Mononuclear cell (primary cell): Measurements from ENCODE around the gene NLRP5. TPM values are rescaled to one million over a fixed set of nuclear protein-coding genes. Genes with fewer than 3 reads are reported as not detected.

Experiments used
- total RNA-seq: library from RNA; depleted of rRNA; stranded (reverse); fragments of >200 nt; gene quantifications from one replicate; pipeline ENCODE4 v1.2.3, GENCODE V29; 2012

NLRP5 gene
- total RNA-seq, 1 donor: not detected

Other genes starting within 250 kb of the NLRP5 start
- not detected for gene NLRP9, start 248.4 kb upstream of the NLRP5 start, total RNA-seq
- gene RFPL4A, start 227.7 kb upstream of the NLRP5 start, total RNA-seq: not detected
- not detected for gene RFPL4AL1, start 217.7 kb upstream of the NLRP5 start, total RNA-seq
- gene NLRP11, start 154.8 kb upstream of the NLRP5 start, total RNA-seq: under 0.01 TPM
- not detected for gene NLRP4, start 150.2 kb upstream of the NLRP5 start, total RNA-seq
- gene NLRP13, start 54.4 kb upstream of the NLRP5 start, total RNA-seq: under 0.01 TPM
- gene NLRP8, start 38.9 kb upstream of the NLRP5 start, total RNA-seq: not detected
- 25.0 TPM for gene ZNF787, start 134.5 kb downstream of the NLRP5 start, total RNA-seq
- 4.1 TPM for gene ZNF444, start 154.5 kb downstream of the NLRP5 start, total RNA-seq
- gene GALP, start 189.2 kb downstream of the NLRP5 start, total RNA-seq: not detected
- gene ZSCAN5B, start 211.0 kb downstream of the NLRP5 start, total RNA-seq: not detected
- not detected for gene ZSCAN5C, start 215.5 kb downstream of the NLRP5 start, total RNA-seq